ENCODE data around the gene TLNRD1.
A peak's percentile ranks its signal among the peaks of the same experiment; 100 is the strongest.

Gene TLNRD1

DNA sequence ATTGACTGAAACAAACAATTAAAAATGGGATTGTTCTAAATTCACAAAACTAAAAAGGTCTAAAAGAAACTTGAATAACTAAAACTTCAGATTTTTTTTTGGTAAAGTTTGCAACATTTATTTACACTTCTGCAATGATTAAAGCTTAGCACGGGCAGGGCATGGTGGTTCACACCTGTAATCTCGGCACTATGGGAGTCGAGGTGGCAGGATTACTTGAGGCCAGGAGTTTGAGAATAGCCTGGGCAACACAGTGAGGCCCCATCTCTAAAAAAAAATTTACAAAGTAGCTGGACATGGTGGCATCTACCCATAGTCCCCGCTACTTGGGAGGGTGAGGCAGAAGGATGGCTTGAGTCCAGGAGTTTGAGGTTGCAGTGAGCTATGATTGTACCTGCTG is 31.6 kb downstream of the TLNRD1 start:
- no peak overlapping the region for H3K4me3 ChIP-seq (replicated peaks in 1 of 2; ENCODE audit: low read depth in 2 of 2, low read length in 2 of 2)
- DNase-seq (ENCODE audit: low read depth in 2 of 2): no peak
- TF ChIP-seq, protein P1, sequence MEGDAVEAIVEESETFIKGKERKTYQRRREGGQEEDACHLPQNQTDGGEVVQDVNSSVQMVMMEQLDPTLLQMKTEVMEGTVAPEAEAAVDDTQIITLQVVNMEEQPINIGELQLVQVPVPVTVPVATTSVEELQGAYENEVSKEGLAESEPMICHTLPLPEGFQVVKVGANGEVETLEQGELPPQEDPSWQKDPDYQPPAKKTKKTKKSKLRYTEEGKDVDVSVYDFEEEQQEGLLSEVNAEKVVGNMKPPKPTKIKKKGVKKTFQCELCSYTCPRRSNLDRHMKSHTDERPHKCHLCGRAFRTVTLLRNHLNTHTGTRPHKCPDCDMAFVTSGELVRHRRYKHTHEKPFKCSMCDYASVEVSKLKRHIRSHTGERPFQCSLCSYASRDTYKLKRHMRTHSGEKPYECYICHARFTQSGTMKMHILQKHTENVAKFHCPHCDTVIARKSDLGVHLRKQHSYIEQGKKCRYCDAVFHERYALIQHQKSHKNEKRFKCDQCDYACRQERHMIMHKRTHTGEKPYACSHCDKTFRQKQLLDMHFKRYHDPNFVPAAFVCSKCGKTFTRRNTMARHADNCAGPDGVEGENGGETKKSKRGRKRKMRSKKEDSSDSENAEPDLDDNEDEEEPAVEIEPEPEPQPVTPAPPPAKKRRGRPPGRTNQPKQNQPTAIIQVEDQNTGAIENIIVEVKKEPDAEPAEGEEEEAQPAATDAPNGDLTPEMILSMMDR (IDR thresholded peaks at IDR 0.05; ENCODE audit: low read depth, low read length): no peak

GRCh38 chr15:81032818-81033217 is 32.1 kb downstream of the TLNRD1 start:
- no peak for DNase-seq (ENCODE audit: low read depth in 2 of 2)
- no peak overlapping the region for H3K4me3 ChIP-seq (replicated peaks in 1 of 2; ENCODE audit: low read depth in 2 of 2, low read length in 2 of 2)
- TF ChIP-seq, protein P1 (IDR thresholded peaks at IDR 0.05; ENCODE audit: low read depth, low read length): no peak

DNA sequence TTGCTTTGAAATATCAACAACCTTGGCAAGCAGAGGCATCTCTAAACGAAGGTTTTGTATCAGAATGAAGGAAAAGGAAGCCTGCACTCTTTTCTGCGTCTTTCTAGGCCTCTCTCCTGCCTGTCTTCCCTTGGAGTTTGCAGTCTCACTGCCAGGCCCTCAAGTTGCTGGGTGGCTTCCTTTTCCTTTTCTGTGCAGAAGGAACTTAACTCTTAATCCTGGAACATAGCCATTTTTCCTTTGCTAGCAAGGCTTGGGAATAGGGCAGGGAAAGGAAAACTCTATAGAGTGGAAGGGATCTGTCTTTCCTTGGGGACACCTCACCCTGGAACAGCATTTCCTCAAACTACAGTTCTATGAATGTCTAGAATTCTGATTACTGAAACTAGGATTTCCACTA is 32.8 kb downstream of the TLNRD1 start:
- DNase-seq (ENCODE audit: low read depth in 2 of 2): peak in 1 of 2 donors; percentile 29
- TF ChIP-seq, protein P1 (IDR thresholded peaks at IDR 0.05; ENCODE audit: low read depth, low read length): no peak
- no peak overlapping the region for H3K4me3 ChIP-seq (replicated peaks in 1 of 2; ENCODE audit: low read depth in 2 of 2, low read length in 2 of 2)

DNA sequence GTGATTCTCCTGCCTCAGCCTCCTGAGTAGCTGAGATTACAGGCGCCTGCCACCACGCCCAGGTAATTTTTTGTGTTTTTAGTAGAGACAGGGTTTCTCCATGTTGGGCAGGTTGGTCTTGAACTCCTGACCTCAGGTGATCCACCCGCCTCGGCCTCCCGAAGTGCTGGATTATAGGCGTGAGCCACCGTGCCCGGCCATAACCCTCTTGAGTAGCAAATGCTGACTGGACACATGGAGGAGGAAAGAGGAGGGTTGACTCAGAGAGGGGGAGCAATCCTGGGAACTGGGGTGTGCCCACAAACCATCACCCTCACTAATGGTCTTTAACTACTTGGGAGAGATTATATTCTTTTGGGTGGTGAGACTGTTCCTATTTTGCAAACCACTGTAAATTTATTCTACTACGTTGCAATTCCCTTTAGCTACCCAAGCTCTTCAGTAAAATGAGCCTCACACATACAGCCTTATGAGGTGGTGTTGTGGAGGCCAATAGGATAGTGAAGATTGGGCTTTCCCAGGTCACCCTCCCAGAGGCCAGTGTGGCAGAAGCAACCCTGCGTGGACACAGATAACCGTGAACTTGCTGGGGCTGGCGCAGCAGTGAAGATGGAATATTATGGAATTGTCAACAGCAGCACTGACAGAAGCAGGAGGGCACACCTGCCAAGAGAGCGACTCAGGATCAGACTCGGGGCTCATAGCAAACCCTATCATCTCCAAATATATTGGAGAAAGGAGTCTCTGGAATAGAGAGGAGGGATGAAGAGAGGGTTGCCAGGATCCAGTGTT is 37.4 kb downstream of the TLNRD1 start:
- DNase-seq (ENCODE audit: low read depth in 2 of 2): no peak
- TF ChIP-seq, protein P1 (IDR thresholded peaks at IDR 0.05; ENCODE audit: low read depth, low read length): no peak
- no peak overlapping the region for H3K4me3 ChIP-seq (replicated peaks in 1 of 2; ENCODE audit: low read depth in 2 of 2, low read length in 2 of 2)

DNA sequence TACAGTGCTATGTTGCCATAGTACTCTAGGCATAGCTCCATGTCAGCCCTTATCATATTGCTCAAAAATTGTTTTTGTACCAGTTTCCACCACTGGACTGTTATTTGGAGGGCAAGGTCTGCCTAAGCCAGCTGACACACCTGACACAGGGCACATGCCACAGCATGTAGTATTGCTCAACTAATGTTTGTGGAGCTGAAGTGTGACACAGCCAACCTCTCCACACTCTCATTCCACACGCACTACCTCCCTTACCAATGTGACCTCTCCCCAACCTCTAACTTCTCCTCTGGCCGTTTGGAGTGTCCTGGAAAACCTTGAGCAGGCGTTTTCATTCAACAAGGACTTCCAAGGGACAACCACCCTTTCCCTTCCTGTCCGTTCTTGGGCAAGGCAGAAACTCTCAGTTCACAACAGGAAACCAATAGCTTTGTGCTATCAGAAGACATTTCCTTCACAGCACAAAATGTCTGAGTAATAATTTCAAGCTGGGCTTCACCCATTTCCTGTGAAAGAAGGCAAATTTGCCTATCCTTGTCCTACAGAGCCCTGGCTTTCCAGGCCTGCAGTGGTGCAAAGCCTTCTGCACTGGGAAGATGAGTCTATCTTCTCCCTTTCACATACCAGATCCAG is 38.4 kb downstream of the TLNRD1 start:
- no peak overlapping the region for H3K4me3 ChIP-seq (replicated peaks in 1 of 2; ENCODE audit: low read depth in 2 of 2, low read length in 2 of 2)
- TF ChIP-seq, protein P1 (IDR thresholded peaks at IDR 0.05; ENCODE audit: low read depth, low read length): no peak
- peak; percentile 30 to 63 for DNase-seq (ENCODE audit: low read depth in 2 of 2)

DNA sequence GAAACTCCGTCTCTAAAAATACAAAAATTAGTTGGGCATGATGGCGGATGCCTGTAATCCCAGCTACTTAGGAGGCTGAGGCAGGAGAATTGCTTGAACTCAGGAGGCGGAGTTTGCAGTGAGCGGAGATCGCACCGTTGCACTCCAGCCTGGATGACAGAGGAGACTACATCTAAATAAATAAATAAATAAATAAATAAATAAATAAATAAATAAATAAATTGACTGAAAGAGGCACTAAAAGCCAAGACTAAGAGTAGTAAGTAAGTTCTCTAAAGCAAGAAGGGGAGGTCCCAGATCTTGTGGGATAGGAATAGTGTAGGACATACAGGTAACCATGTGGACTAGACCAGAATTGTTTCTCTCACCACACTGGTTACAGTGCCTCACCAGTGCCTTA is 40.0 kb downstream of the TLNRD1 start:
- DNase-seq (ENCODE audit: low read depth in 2 of 2): no peak
- TF ChIP-seq, protein P1 (IDR thresholded peaks at IDR 0.05; ENCODE audit: low read depth, low read length): no peak
- H3K4me3 ChIP-seq (replicated peaks in 1 of 2; ENCODE audit: low read depth in 2 of 2, low read length in 2 of 2): no peak overlapping the region
